RCC 7860 (cell line): ENCODE measurements around the gene RAB40C.
A peak's percentile ranks its signal among the peaks of the same experiment; 100 is the strongest.

Experiments used
- DNase-seq: peaks from one replicate; pipeline ENCODE4 v3.0.0-alpha.2; 2015; ENCODE audit warnings: low spot score
- FAIRE-seq: peaks from 2 replicates; lab custom pipeline; 2012; peaks lifted over from hg19 to GRCh38; lab: Jason Lieb, UNC

Gene RAB40C

GRCh38 chr16:589658-590187 is at the start of gene RAB40C:
Gene RAB40C, plus strand, starts transcription at chr16:590066. Its CDS starts 226 bp downstream, at chr16:590292.
- FAIRE-seq (no peak), DNase-seq (peak; percentile 92)

DNA sequence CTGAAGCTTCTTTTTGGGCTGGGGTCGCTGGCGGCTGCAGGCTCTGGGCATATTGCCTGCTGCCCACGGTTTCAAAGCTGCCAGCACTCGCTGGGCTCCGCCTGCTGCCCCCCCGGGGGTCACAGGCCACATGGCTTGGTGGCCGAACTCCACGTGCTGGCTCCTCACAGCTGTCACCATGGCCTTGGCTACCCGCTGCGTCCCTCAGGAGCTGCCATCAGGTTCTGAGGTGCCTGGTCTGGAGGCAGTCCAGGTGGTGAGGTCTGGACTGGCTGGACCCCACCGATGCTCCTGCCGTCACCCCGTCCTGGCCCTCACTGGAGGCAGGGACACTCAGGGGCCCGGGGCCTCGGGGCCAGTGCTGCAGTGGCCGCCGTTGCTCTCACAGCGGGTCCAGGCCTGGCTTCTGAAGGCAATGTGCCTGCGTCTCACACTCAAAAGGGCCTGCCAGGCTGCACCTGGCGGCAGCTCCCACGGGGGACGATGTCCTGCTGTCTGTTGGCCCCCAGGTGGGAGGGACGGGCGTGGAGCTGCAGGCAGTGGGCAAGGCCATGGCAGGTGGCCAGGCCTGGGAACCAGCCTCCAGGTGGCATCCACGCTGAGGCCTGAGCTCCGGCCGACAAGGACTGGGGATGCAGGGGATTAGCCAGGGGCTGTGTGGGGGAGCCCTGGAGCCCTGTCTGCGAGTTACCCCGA is 49.1 kb upstream of the RAB40C start:
- FAIRE-seq, result no peak

DNA sequence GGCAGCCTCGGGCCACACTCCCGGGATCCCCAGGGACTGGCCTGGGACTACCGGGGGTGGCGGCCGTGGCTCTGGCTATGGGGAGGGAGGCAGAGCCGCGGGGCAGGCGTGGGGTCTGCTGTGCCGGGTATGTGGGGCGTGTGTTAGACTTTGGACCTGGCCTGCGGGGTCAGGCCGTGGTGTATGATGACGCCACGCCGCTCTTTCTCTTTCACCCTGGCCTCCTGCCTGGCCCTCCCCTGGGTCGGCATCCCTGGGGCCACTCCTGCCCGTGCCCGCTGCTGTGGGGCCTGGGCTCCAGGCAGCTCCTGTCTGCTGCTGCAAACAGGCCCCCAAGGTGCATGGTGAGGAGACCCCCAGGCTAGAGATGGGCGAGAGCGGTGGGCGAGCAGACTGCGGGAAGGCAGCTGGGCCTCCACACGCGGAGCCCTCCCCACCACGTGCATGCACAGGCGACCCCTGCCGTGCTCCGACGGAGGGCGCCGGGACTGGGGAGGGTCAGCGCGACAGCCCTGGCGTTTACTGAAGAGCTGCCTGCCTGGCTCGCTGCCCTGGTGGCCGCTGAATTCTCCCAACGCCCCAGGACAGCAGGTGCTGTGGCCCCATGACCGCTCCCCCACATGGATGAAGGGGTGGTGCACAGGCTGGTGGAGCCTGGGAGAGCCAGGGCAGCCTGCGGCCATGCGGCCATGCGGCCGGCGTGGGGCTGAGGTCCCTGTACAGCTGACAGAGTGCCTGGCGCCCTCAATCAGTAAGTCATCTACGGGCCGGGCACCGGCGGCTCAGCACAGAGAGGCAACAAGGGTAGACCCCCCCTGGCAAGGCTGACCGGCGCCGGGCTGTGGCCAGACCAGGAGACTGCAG is 46.3 kb upstream of the RAB40C start:
- FAIRE-seq (no peak), DNase-seq (no peak)

More for the DNA sequence above, 49.1 kb upstream of the RAB40C start:
- DNase-seq, result no peak

DNA sequence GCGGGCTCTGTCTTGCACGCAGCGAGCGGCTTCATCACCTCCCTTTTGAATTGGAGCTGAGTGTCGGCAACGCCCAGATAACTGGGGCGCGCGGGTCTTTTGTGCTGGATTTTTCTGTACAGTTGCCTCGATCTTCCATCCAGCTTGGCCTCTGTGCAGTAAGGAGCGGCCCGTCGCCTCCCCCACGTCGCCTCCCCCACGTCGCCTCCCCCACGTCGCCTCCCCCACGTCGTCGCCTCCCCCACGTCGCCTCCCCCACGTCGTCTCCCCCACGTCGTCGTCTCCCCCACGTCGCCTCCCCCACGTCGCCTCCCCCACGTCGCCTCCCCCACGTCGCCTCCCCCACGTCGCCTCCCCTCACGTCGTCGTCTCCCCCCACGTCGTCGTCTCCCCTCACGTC is 45.3 kb upstream of the RAB40C start:
- DNase-seq, result no peak
- no peak for FAIRE-seq

- no peak for DNase-seq
- no peak for FAIRE-seq
Measured at GRCh38 chr16:546909-547770, 42.7 kb upstream of the RAB40C start.

- FAIRE-seq (no peak), DNase-seq (no peak)
Measured at GRCh38 chr16:548586-548985, 41.3 kb upstream of the RAB40C start.

GRCh38 chr16:549544-550263 is 40.2 kb upstream of the RAB40C start:
- FAIRE-seq (no peak), DNase-seq (no peak)

- FAIRE-seq (no peak), DNase-seq (no peak)
Measured at GRCh38 chr16:551210-551609, 38.7 kb upstream of the RAB40C start.

- no peak for DNase-seq
- FAIRE-seq, result no peak
Measured at GRCh38 chr16:552171-552570, 37.7 kb upstream of the RAB40C start.

- no peak for FAIRE-seq
- no peak for DNase-seq
Measured at GRCh38 chr16:553601-554296, 36.1 kb upstream of the RAB40C start.

DNA sequence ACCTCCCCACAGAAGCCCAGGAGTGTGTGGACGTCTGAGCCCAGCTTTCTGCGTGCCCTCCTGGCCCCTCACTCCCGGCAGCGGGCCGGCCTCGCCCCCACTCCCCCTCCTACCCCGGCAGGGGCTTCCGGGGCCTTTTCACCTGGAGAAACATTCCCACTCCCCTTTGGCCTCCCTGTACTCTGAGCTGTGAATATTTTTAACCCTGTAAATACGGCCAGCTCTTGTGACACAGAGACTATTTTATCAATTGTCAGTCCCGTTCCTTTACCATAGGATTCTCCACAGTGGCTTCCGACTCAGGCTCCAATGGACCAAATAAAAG is 35.6 kb upstream of the RAB40C start:
- FAIRE-seq, result no peak
- no peak for DNase-seq

DNA sequence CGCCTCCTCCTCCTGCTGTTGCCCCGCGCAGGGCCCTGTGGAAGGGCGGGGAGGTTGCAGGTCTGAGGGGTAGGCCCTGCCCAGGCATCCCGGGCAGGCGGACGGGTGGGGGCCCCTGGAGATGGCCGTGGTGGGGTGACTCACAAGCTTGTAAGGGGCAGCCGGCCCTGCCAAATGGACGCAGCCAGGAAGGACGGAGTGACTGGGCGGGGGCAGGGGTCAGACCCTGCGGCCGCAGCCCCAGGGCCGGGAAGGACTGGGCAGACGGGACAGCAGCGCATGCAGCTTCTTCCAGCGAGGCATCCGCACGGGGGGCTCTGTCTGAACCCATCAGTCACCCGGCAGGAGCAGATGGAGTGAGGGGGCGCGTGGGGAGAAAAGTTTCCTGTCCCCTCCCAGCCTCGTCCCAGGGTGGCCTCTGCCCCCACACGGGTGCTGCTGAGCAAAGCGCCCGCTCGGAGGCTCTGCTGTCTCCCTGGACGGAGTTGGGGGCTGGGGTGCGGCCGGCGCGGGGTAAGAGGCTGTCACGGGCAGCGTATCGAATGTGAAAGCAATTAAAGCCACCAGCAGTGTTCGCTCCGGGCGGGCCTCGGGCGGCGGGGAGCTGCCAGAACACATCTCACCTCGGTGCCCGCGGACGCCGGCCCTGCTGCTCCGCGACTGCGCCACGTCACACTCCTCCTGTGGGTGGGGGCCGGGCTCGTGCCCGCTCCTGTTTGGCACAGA is 35.1 kb upstream of the RAB40C start:
- no peak for DNase-seq

GRCh38 chr16:555528-556473 is 34.1 kb upstream of the RAB40C start:
- FAIRE-seq (no peak), DNase-seq (no peak)

More for the DNA sequence above, 35.1 kb upstream of the RAB40C start:
- no peak for FAIRE-seq

DNA sequence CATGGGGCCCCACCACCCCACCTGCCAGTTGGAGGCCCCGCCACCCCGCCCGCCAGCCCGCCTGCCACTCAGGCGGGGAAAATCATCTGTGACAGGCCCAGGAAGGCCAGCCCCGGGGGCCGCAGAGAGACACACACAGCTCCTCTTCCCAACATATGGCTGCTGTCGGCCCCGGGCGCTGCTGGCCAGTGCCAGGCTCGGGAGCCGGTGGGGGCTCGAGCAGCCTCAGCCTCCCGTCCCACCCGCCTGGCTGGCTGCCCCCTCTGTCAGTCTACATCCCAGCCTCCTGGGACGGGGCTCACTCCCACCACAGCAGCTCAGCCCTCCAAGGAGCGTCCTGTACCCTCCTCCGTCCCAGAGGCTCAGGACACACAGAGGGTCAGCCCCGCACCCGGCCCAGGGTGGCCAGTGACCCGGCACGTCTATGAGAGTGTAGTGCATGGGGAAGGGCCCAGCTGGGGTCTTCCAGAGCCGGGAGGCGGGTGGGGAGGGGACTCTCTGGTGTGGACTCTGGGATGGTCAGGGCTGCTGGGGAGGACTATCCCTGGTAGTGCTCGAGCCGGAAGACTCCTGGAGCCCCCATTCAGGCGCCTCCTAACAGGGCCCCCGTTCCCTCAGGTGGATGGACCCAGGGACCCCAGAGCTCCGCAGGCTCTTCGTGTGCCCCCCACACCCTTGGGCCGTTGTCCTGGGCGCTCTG is 33.2 kb upstream of the RAB40C start:
- DNase-seq, result no peak
- FAIRE-seq, result no peak

DNA sequence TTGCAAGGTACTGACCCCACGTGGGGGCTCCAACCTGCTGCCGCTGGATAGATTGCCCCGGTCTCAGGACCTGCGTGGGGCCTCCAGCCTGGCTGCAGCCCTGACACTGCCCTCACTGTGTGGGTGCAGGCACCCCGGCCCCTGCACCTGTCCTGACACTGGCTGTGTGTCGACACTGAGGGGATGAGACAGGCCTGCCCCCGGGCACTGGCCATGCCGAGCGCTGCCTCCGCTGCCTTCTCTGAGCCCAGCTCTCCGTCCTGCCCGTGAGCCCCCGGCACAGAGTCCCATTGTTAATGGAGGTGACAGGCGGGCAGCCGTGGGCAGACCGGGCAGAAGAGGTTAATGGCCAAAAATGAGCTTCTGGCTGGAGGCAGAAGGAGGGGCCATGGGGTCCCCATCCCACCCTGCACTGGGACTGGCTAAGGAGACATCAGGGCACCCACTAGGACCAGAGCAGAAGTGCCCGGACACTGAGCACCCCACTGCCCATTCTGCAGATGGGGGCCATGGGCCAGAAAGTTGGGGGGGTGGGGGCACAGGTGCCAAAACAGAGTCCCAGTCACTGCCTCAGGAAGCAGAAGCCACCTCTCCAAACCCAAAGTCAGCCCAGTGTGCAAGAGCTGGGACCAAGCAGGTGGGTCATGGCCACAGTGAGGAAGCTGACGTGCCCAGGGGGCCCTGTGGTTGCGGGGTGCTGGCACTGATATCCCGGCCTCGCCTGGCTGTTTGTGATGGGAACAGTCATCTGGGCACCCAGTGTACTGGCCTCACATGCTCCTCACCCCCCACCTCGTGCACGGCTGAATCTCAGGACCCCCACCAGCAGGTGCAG is 32.2 kb upstream of the RAB40C start:
- FAIRE-seq, result no peak
- no peak for DNase-seq

DNA sequence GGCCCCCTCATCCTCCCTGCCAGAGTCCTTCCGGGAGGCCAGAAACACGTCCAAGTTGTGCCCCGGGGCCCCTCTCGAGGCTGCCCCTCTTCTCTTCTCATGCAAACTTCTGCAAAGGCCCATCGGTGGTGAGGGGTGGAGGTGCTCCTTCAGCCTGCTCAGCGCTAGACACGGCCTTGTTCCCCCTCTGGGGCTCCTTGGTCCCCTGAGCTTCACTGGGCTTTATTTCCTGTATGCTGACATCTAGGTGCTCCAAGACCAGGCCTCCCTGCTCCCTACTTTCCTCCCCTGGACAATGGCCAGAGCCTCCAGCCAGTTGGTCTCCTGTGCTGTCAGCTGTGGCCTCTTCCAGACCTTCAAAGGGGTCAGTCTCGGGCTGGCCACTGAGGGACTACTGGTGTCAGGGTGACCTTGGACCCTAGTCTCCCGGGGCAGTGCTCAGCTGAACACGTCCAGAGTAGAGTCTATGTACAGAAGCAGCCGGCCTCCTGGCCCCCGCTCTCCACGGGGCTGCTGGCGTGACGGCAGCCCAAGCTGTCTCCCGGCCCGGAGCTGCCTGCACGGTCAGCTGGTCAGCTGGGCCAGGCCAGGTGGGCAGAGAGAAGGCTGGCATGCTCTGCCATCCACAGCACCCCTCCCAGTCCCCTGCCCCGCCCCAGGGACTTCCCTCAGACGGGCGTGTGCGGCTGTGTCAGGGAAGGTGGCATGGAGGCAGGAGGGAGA is 31.4 kb upstream of the RAB40C start:
- DNase-seq, result no peak
- no peak for FAIRE-seq
